CD4-positive, alpha-beta T cell (primary cell): ENCODE data around the gene IFITM5. TPM values are rescaled to one million over a fixed set of nuclear protein-coding genes. Genes with fewer than 3 reads are reported as not detected.

Source experiments
- ATAC-seq: fragments of 200-7000 bp; cut with Tn5 transposase; one replicate; pipeline ENCODE4 v1.10.0; 2022; ENCODE audit warnings: mild to moderate bottlenecking; ENCODE audit not compliant: poor library complexity
- CTCF ChIA-PET: fragments of 350-600 bp; sonication (Branson Sonifier 250); formaldehyde crosslinking; loops from one replicate; lab custom pipeline; 2021; ENCODE audit warnings: antibody characterized with exemption, inconsistent platforms; lab: Charles Lee
- POLR2A ChIA-PET: fragments of 350-600 bp; sonication (Branson Sonifier 250); formaldehyde crosslinking; loops from one replicate; lab custom pipeline; 2021; ENCODE audit warnings: antibody characterized with exemption, inconsistent platforms; lab: Charles Lee
- DNase-seq, 14 experiments: peaks; one replicate each; pipeline ENCODE4 v3.0.0-alpha.2; 2013 to 2020; ENCODE audit warnings: mixed read lengths in 2 of 14
- H3K27ac ChIP-seq, 2 donors: one replicate each; pipeline versions ENCODE4 v1.5.1 to v1.7.0; 2013; ENCODE audit warnings: low read length in 2 of 2, low read depth in 1 of 2, mild to moderate bottlenecking in 1 of 2
- H3K27me3 ChIP-seq, 2 experiments: 1 replicate in 1 of 2; 2 replicates in 1 of 2; pipeline versions ENCODE4 v1.6.1 to v1.7.0; 2013; ENCODE audit warnings: low read length in 2 of 2, control low read depth in 1 of 2, mild to moderate bottlenecking in 1 of 2, moderate library complexity in 1 of 2; ENCODE audit not compliant: insufficient read depth in 2 of 2, control insufficient read depth in 1 of 2
- H3K36me3 ChIP-seq: one replicate; pipeline ENCODE4 v1.6.1; 2013; ENCODE audit warnings: low read length, control low read depth; ENCODE audit not compliant: insufficient read depth
- H3K4me1 ChIP-seq: one replicate; pipeline ENCODE4 v1.6.1; 2013; ENCODE audit warnings: low read length, control low read depth; ENCODE audit not compliant: insufficient read depth
- H3K4me3 ChIP-seq: one replicate; pipeline ENCODE4 v1.5.1; 2013; ENCODE audit warnings: mild to moderate bottlenecking, low read length, moderate library complexity
- H3K9me3 ChIP-seq, 2 experiments: 1 replicate in 1 of 2; 2 replicates in 1 of 2; pipeline versions ENCODE4 v1.6.1 to v1.7.0; 2013; ENCODE audit warnings: low read length in 2 of 2, mild to moderate bottlenecking in 2 of 2, control low read depth in 1 of 2, moderate library complexity in 1 of 2; ENCODE audit not compliant: control insufficient read depth in 1 of 2, insufficient read depth in 1 of 2
- H3K27ac Mint-ChIP-seq: one replicate; pipeline ENCODE4 v1.8.0; 2020; ENCODE audit warnings: mixed read lengths
- H3K27me3 Mint-ChIP-seq: one replicate; pipeline ENCODE4 v1.8.0; 2021; ENCODE audit warnings: mixed read lengths
- H3K36me3 Mint-ChIP-seq: one replicate; pipeline ENCODE4 v1.8.0; 2021; ENCODE audit warnings: low read depth, mixed read lengths
- H3K4me1 Mint-ChIP-seq: one replicate; pipeline ENCODE4 v1.8.0; 2021; ENCODE audit warnings: low read depth, mixed read lengths
- H3K4me3 Mint-ChIP-seq: one replicate; pipeline ENCODE4 v1.8.0; 2020; ENCODE audit warnings: mild to moderate bottlenecking, mixed read lengths
- H3K9me3 Mint-ChIP-seq: one replicate; pipeline ENCODE4 v1.8.0; 2020; ENCODE audit warnings: mixed read lengths
- CTCF ChIP-seq: fragments of 200-600 bp; IDR thresholded peaks from one replicate; pipeline ENCODE4 v1.8.0; 2022; ENCODE audit warnings: antibody characterized with exemption, mild to moderate bottlenecking
- intact Hi-C, 2 experiments: fragments of 100-400 bp; cut with DNase I in 1 of 2; cut with micrococcal nuclease in 1 of 2; formaldehyde crosslinking; loops; one replicate each; pipeline versions ENCODE4 v1.15.1 to v1.9.0; 2023 to 2025; cut with DNase I, micrococcal nuclease
- total RNA-seq, 174 experiments: library from RNA in 2 of 174; stranded (reverse) in 2 of 174; gene quantifications; one replicate each; pipeline ENCODE4 v1.2.3 and lab custom pipeline; 2021 to 2026

Gene IFITM5
- total RNA-seq, 2 experiments from 2014 or later, result not detected

GRCh38 chr11:257766-258493 lies 41.4 kb downstream of the IFITM5 start:
- H3K27ac Mint-ChIP-seq, result no peak overlapping the region

GRCh38 chr11:256952-257737 lies 42.2 kb downstream of the IFITM5 start:
- H3K27me3 Mint-ChIP-seq, result no peaks in the 10 kb centered on the region
- Histone ChIP-seq H3K27me3 (no peaks in the 10 kb centered on the region), H3K36me3 (peaks cover 17% of the 10 kb centered on the region), H3K27ac (no peak overlapping the region), H3K9me3 (no peaks in the 10 kb centered on the region), H3K4me1 (no peaks in the 10 kb centered on the region), H3K4me3 (no peak overlapping the region)
- peaks cover 20% of the 10 kb centered on the region for H3K36me3 Mint-ChIP-seq
- POLR2A ChIA-PET, result no interaction called here
- no peak for TF ChIP-seq CTCF
- H3K9me3 Mint-ChIP-seq, result no peaks in the 10 kb centered on the region
- CTCF ChIA-PET, result interaction anchor here (1.2 kb wide), 1 partner anchor 23 kb away, joined by 3 read pairs; no protein-coding TSS in a partner anchor
- no peak overlapping the region for H3K27ac Mint-ChIP-seq
- ATAC-seq, result no peak
- intact Hi-C loops, result no loop called here
- H3K4me1 Mint-ChIP-seq, result no peaks in the 10 kb centered on the region
- no peak overlapping the region for H3K4me3 Mint-ChIP-seq
- no peak for DNase-seq

More at GRCh38 chr11:257766-258493, 41.4 kb downstream of the IFITM5 start:
- peaks cover 12% of the 10 kb centered on the region for H3K36me3 Mint-ChIP-seq
- no peaks in the 10 kb centered on the region for H3K4me1 Mint-ChIP-seq
- no peak for ATAC-seq
- no peak for DNase-seq
- no peaks in the 10 kb centered on the region for H3K9me3 Mint-ChIP-seq
- no peak overlapping the region for H3K27ac ChIP-seq
- H3K4me3 ChIP-seq, result no peak overlapping the region
- no peak overlapping the region for H3K4me3 Mint-ChIP-seq
- no peaks in the 10 kb centered on the region for H3K9me3 ChIP-seq
- ChIA-PET POLR2A (no interaction called here), CTCF (interaction anchor here (1.2 kb wide), 1 partner anchor 22 kb away, joined by 3 read pairs; no protein-coding TSS in a partner anchor)
- no peaks in the 10 kb centered on the region for H3K27me3 ChIP-seq
- intact Hi-C loops, result no loop called here
- no peak for TF ChIP-seq CTCF
- H3K27me3 Mint-ChIP-seq, result no peaks in the 10 kb centered on the region
- H3K4me1 ChIP-seq, result no peaks in the 10 kb centered on the region
- peaks cover 9% of the 10 kb centered on the region for H3K36me3 ChIP-seq

GRCh38 chr11:255816-256215 lies 43.5 kb downstream of the IFITM5 start:
- no peak for ATAC-seq

More at GRCh38 chr11:255816-256215, 43.5 kb downstream of the IFITM5 start:
- no peak for DNase-seq
- no peaks in the 10 kb centered on the region for H3K27me3 ChIP-seq
- no peaks in the 10 kb centered on the region for H3K9me3 ChIP-seq
- Mint-ChIP-seq H3K9me3 (no peaks in the 10 kb centered on the region), H3K36me3 (peaks cover 33% of the 10 kb centered on the region), H3K4me1 (peaks cover 9% of the 10 kb centered on the region), H3K4me3 (peak overlapping the region; percentile 38), H3K27ac (no peak overlapping the region), H3K27me3 (no peaks in the 10 kb centered on the region)
- intact Hi-C loops, result no loop called here
- CTCF ChIA-PET, result no interaction called here
- no peak overlapping the region for H3K27ac ChIP-seq
- POLR2A ChIA-PET, result interaction anchor here (0.9 to 1.1 kb wide), 2 partner anchors 19 to 52 kb away, joined by 3 read pairs; partner anchors contain the start of genes IFITM2 and PSMD13
- H3K36me3 ChIP-seq, result peaks cover 29% of the 10 kb centered on the region
- TF ChIP-seq CTCF, result no peak
- peaks cover 3% of the 10 kb centered on the region for H3K4me1 ChIP-seq
- H3K4me3 ChIP-seq, result no peak overlapping the region
